ENCODE measurements around the gene NKD2.
A peak's percentile ranks its signal among the peaks of the same experiment; 100 is the strongest.

Gene NKD2

GRCh38 chr5:978693-979092 lies 29.9 kb upstream of the NKD2 start:
- DNase-seq (ENCODE audit: low spot score): no peak

- DNase-seq (ENCODE audit: low spot score): no peak
Measured at GRCh38 chr5:979100-979817, 29.3 kb upstream of the NKD2 start.

GRCh38 chr5:980001-980588 lies 28.5 kb upstream of the NKD2 start:
- no peak for DNase-seq (ENCODE audit: low spot score)

GRCh38 chr5:980966-981365 lies 27.6 kb upstream of the NKD2 start:
- no peak for DNase-seq (ENCODE audit: low spot score)

- DNase-seq (ENCODE audit: low spot score): no peak
Measured at GRCh38 chr5:981456-981855, 27.1 kb upstream of the NKD2 start.

- no peak for DNase-seq (ENCODE audit: low spot score)
Measured at GRCh38 chr5:982377-983237, 26.0 kb upstream of the NKD2 start.

- DNase-seq (ENCODE audit: low spot score): no peak
Measured at GRCh38 chr5:983238-983524, 25.4 kb upstream of the NKD2 start.

- DNase-seq (ENCODE audit: low spot score): no peak
Measured at GRCh38 chr5:983568-983967, 25.0 kb upstream of the NKD2 start.

GRCh38 chr5:984774-985173 lies 23.8 kb upstream of the NKD2 start:
- no peak for DNase-seq (ENCODE audit: low spot score)

- DNase-seq (ENCODE audit: low spot score): no peak
Measured at GRCh38 chr5:987761-988160, 20.8 kb upstream of the NKD2 start.

- no peak for DNase-seq (ENCODE audit: low spot score)
Measured at GRCh38 chr5:988322-988721, 20.3 kb upstream of the NKD2 start.

GRCh38 chr5:989961-990530 lies 18.6 kb upstream of the NKD2 start:
- DNase-seq (ENCODE audit: low spot score): peak; percentile 37

- DNase-seq (ENCODE audit: low spot score): no peak
Measured at GRCh38 chr5:991472-992267, 16.9 kb upstream of the NKD2 start.

- DNase-seq (ENCODE audit: low spot score): no peak
Measured at GRCh38 chr5:994272-994607, 14.4 kb upstream of the NKD2 start.

GRCh38 chr5:994821-995220 lies 13.8 kb upstream of the NKD2 start:
- no peak for DNase-seq (ENCODE audit: low spot score)

GRCh38 chr5:995318-995717 lies 13.3 kb upstream of the NKD2 start:
- DNase-seq (ENCODE audit: low spot score): no peak

- no peak for DNase-seq (ENCODE audit: low spot score)
Measured at GRCh38 chr5:997001-997474, 11.6 kb upstream of the NKD2 start.

- DNase-seq (ENCODE audit: low spot score): no peak
Measured at GRCh38 chr5:997711-998110, 10.9 kb upstream of the NKD2 start.

GRCh38 chr5:998246-999031 lies 10.2 kb upstream of the NKD2 start:
- DNase-seq (ENCODE audit: low spot score): no peak

- no peak for DNase-seq (ENCODE audit: low spot score)
Measured at GRCh38 chr5:999032-999501, 9.5 kb upstream of the NKD2 start.

GRCh38 chr5:999724-1000123 lies 8.9 kb upstream of the NKD2 start:
- DNase-seq (ENCODE audit: low spot score): no peak

Data from LoVo (cell line).